BLaER1 (cell line): Measurements from ENCODE around the gene TAF11L11.
"Not testable (repeated sequence)": the region's sequence is repeated elsewhere in the genome, so short reads cannot be mapped to it uniquely, and the experiment has no call there.

Source experiments
- H3K27ac ChIP-seq: shearing (Covaris generic); formaldehyde crosslinking; 2 replicates; pipeline ENCODE4 v1.8.1; 2022
- H3K27me3 ChIP-seq: shearing (Covaris generic); formaldehyde crosslinking; 2 replicates; pipeline ENCODE4 v1.8.1; 2022
- H3K36me3 ChIP-seq: shearing (Covaris generic); formaldehyde crosslinking; 2 replicates; pipeline ENCODE4 v1.8.1; 2022
- H3K4me1 ChIP-seq: shearing (Covaris generic); formaldehyde crosslinking; 2 replicates; pipeline ENCODE4 v1.8.1; 2022
- H3K4me2 ChIP-seq: shearing (Covaris generic); formaldehyde crosslinking; 2 replicates; pipeline ENCODE4 v1.8.1; 2022
- H3K4me3 ChIP-seq: shearing (Covaris generic); formaldehyde crosslinking; 2 replicates; pipeline ENCODE4 v1.8.1; 2022
- H3K9ac ChIP-seq: shearing (Covaris generic); formaldehyde crosslinking; 2 replicates; pipeline ENCODE4 v1.8.1; 2022
- H3K9me3 ChIP-seq: shearing (Covaris generic); formaldehyde crosslinking; 2 replicates; pipeline ENCODE4 v1.8.1; 2022
- H4K20me1 ChIP-seq: shearing (Covaris generic); formaldehyde crosslinking; 2 replicates; pipeline ENCODE4 v1.8.1; 2022
- Cebpa-rat ChIP-seq: shearing (Covaris generic); IDR thresholded peaks from 2 replicates; pipeline ENCODE4 v1.8.1; 2022

TAF11L11 gene

DNA sequence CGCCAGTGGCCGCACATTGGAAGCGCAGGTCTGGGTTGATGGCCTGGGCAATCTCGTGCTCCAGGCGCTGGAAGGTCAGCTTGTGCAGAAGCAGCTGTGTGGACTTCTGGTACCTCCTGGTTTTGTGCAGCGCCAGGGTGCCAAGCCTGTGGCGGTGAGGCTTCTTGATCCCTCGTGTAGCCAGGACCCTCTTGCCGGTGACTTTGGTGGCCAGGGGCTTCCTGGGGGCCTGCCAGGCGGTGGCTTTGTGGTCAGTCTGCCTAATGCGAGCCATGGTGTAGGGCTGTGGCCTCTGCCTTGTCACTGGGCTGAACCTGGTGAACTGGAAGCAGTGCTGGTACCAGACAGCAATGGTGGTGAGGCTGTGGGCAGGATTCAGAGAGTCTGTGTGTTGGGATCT is 21.7 kb downstream of the TAF11L11 start:
- no peak for TF ChIP-seq Cebpa-rat
- Histone ChIP-seq H3K4me2 (no peak overlapping the region), H3K27ac (no peak overlapping the region), H4K20me1 (no peaks in the 10 kb centered on the region), H3K36me3 (no peaks in the 10 kb centered on the region), H3K27me3 (no peaks in the 10 kb centered on the region), H3K4me1 (peaks cover 2% of the 10 kb centered on the region), H3K4me3 (no peak overlapping the region), H3K9ac (no peak overlapping the region), H3K9me3 (no peaks in the 10 kb centered on the region; the same call in 1 of the 2 replicates)

DNA sequence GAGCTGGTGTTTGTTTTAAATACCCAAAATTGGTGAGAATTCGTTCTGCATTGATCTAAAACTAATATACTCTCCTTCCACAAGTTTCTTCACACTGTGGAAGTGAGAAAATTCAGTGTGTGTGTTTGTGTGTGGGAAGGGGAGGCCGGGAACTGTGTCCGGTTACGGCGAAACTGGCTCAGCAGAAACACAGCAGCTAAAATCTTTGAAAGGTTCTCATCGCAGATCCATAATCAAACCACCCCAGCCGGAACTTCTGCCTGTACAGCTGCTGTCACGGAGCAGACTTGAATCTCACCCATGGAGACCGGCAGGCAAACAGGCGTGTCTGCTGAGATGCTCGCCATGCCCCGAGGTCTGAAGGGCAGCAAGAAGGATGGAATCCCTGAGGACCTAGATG is 27.8 kb downstream of the TAF11L11 start, which contains the start of gene TAF11L13:
TSS of gene TAF11L13 (plus strand) at position 301 of the 400 bp plus-strand sequence.
- H4K20me1 ChIP-seq, H3K36me3 ChIP-seq, H3K4me1 ChIP-seq, H3K27me3 ChIP-seq, H3K27ac ChIP-seq, H3K4me3 ChIP-seq, H3K9ac ChIP-seq, H3K9me3 ChIP-seq, H3K4me2 ChIP-seq: not testable (repeated sequence)

DNA sequence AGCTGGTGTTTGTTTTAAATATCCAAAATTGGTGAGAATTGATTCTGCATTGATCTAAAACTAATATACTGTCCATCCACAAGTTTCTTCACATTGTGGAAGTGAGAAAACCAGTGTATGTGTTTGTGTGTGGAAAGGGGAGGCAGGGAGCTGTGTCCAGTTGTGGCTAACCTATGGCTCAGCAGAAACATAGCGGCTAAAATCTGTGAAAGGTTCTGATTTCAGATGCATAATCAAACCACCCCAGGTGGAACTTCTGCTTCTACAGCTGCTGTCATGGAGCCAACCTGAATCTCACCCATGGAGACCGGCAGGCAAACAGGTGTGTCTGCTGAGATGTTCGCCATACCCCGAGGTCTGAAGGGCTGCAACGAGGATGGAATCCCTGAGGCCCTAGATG is 30.2 kb downstream of the TAF11L11 start, which contains the start of gene TAF11L14:
TSS of gene TAF11L14 (plus strand) at position 301 of the 400 bp plus-strand sequence.
- no peak within 1 kb of the TSS for H3K9ac ChIP-seq
- H3K4me3 ChIP-seq, result no peak within 1 kb of the TSS
- no peaks in the 10 kb centered on the region for H4K20me1 ChIP-seq
- H3K27me3 ChIP-seq, result no peaks in the 10 kb centered on the region
- H3K4me1 ChIP-seq, result no peaks in the 10 kb centered on the region
- H3K27ac ChIP-seq, result no peak within 1 kb of the TSS
- H3K9me3 ChIP-seq, result no peaks in the 10 kb centered on the region
- H3K36me3 ChIP-seq, result no peaks in the 10 kb centered on the region
- no peak within 1 kb of the TSS for H3K4me2 ChIP-seq
- TF ChIP-seq Cebpa-rat, result no peak

DNA sequence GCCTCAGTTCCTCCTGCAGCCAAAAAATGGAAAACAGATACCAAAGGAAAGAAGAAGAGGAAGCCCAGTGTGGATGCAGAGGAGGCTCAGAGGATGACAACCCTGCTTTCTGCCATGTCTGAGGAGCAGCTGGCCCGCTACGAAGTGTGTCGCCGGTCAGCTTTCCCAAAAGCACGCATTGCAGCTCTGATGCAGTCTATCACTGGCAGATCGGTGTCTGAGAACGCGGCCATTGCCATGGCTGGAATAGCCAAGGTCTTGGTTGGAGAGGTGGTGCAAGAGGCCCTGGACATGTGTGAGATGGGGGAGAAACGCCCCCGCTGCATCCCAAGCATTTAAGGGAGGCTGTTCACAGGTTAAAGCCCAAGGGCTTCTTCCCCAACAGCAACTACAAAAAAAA is 45.2 kb downstream of the TAF11L11 start:
- not testable (repeated sequence) for H3K9me3 ChIP-seq, H3K4me1 ChIP-seq, H3K4me2 ChIP-seq, H3K27ac ChIP-seq, H3K4me3 ChIP-seq, H4K20me1 ChIP-seq, H3K9ac ChIP-seq, H3K27me3 ChIP-seq, H3K36me3 ChIP-seq

DNA sequence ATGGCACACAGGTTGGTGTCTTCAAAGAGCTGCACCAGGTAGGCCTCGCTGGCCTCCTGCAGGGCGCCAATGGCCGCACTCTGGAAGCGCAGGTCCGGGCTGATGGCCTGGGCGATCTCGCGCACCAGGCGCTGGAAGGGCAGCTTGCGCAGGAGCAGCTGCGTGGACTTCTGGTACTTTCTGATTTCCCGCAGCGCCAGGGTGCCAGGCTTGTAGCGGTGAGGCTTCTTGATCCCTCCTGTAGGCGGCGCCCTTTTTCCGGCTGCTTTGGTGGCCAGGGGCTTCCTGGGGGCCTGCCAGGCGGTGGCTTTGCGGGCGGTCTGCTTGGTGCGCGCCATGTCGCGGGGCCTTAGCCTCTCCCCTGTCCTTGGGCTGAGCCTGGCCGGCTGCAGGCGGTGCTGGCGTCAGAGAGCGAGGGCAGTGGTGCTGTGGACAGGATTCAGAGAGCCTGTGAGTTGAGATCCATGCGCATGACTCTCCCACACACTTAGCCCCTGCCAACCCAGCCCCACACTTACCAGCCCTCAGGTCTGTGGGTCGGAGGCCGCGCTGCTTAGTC is 51.3 kb downstream of the TAF11L11 start:
- H3K4me1 ChIP-seq, H3K4me2 ChIP-seq, H3K36me3 ChIP-seq, H3K9me3 ChIP-seq, H3K27me3 ChIP-seq, H3K4me3 ChIP-seq, H4K20me1 ChIP-seq, H3K9ac ChIP-seq, H3K27ac ChIP-seq: not testable (repeated sequence)
